Neuronal stem cell (in vitro differentiated cells): Measurements from ENCODE around the gene FPR1.

Source experiments
- DNase-seq: peaks from one replicate; pipeline ENCODE4 v3.0.0-alpha.2; 2013; ENCODE audit warnings: low spot score
- H2AFZ ChIP-seq: one replicate; pipeline ENCODE4 v1.6.1; 2013; ENCODE audit warnings: mild to moderate bottlenecking, low read length, inconsistent platforms
- H2AK5ac ChIP-seq: 2 replicates; pipeline ENCODE4 v1.6.1; 2013; ENCODE audit warnings: low read depth, mild to moderate bottlenecking, inconsistent platforms, low read length, moderate library complexity, mixed read lengths
- H2BK120ac ChIP-seq: 2 replicates; pipeline ENCODE4 v1.6.1; 2013; ENCODE audit warnings: low read depth, mild to moderate bottlenecking, inconsistent platforms, low read length, moderate library complexity, mixed read lengths
- H2BK12ac ChIP-seq: one replicate; pipeline ENCODE4 v1.6.1; 2013; ENCODE audit warnings: low read length, inconsistent platforms
- H2BK15ac ChIP-seq: 2 replicates; pipeline ENCODE4 v1.6.1; 2013; ENCODE audit warnings: mild to moderate bottlenecking, low read length, inconsistent platforms, mixed read lengths
- H2BK5ac ChIP-seq: one replicate; pipeline ENCODE4 v1.6.1; 2013; ENCODE audit warnings: inconsistent platforms, mild to moderate bottlenecking, low read length, moderate library complexity
- H3K14ac ChIP-seq: one replicate; pipeline ENCODE4 v1.6.1; 2013; ENCODE audit warnings: low read length, inconsistent platforms
- H3K18ac ChIP-seq: 2 replicates; pipeline ENCODE4 v1.6.1; 2013; ENCODE audit warnings: low read length, inconsistent platforms
- H3K23ac ChIP-seq: 2 replicates; pipeline ENCODE4 v1.6.1; 2013; ENCODE audit warnings: low read depth, mild to moderate bottlenecking, mixed read lengths, low read length, inconsistent platforms; ENCODE audit not compliant: poor library complexity
- H3K27ac ChIP-seq: replicated peaks from 3 replicates; pipeline ENCODE4 v1.5.1; 2013; ENCODE audit warnings: low read length, inconsistent platforms
- H3K27me3 ChIP-seq, 3 experiments: 2 replicates each; pipeline ENCODE4 v1.6.1; 2013; ENCODE audit warnings: low read length in 3 of 3, mild to moderate bottlenecking in 2 of 3, inconsistent platforms in 1 of 3, low read depth in 1 of 3, mixed read lengths in 1 of 3, moderate library complexity in 1 of 3; ENCODE audit not compliant: control insufficient read depth in 3 of 3, insufficient read depth in 3 of 3
- H3K36me3 ChIP-seq, 2 donors: replicated peaks in 1 of 2; 2 replicates each; pipeline ENCODE4 v1.6.1; 2013; ENCODE audit warnings: low read length in 2 of 2; ENCODE audit not compliant: control insufficient read depth in 2 of 2, insufficient read depth in 2 of 2
- H3K4ac ChIP-seq: 2 replicates; pipeline ENCODE4 v1.6.1; 2013; ENCODE audit warnings: inconsistent platforms, mild to moderate bottlenecking, low read length, moderate library complexity
- H3K4me1 ChIP-seq, 2 donors: 1 replicate in 1 of 2; 2 replicates in 1 of 2; pipeline ENCODE4 v1.6.1; 2013; ENCODE audit warnings: low read length in 2 of 2, low read depth in 1 of 2; ENCODE audit not compliant: control insufficient read depth in 2 of 2, insufficient read depth in 1 of 2
- H3K4me2 ChIP-seq: one replicate; pipeline ENCODE4 v1.6.1; 2013; ENCODE audit warnings: mild to moderate bottlenecking, low read length, inconsistent platforms; ENCODE audit not compliant: insufficient read depth, poor library complexity, severe bottlenecking
- H3K4me3 ChIP-seq, 2 donors: 2 replicates each; pipeline ENCODE4 v1.5.1; 2013; ENCODE audit warnings: low read length in 2 of 2, mild to moderate bottlenecking in 2 of 2, inconsistent platforms in 1 of 2, moderate library complexity in 1 of 2
- H3K79me1 ChIP-seq: one replicate; pipeline ENCODE4 v1.6.1; 2013; ENCODE audit warnings: low read depth, mild to moderate bottlenecking, inconsistent platforms, low read length, moderate library complexity
- H3K9ac ChIP-seq: one replicate; pipeline ENCODE4 v1.6.1; 2013; ENCODE audit warnings: mild to moderate bottlenecking, low read depth, low read length, inconsistent platforms; ENCODE audit not compliant: poor library complexity
- H3K9me3 ChIP-seq, 2 donors: replicated peaks in 1 of 2; 2 replicates each; pipeline versions ENCODE3 to v1.6.1; 2013; ENCODE audit warnings: low read length in 2 of 2, mild to moderate bottlenecking in 2 of 2, inconsistent platforms in 1 of 2, low read depth in 1 of 2, mixed read lengths in 1 of 2, moderate library complexity in 1 of 2; ENCODE audit not compliant: control insufficient read depth in 2 of 2, insufficient read depth in 1 of 2
- H4K8ac ChIP-seq: one replicate; pipeline ENCODE4 v1.6.1; 2013; ENCODE audit warnings: low read depth, mild to moderate bottlenecking, inconsistent platforms, low read length, moderate library complexity
- H4K91ac ChIP-seq: one replicate; pipeline ENCODE4 v1.6.1; 2013; ENCODE audit warnings: low read length, low read depth, mild to moderate bottlenecking, inconsistent platforms; ENCODE audit not compliant: poor library complexity
- WGBS, 2 donors: extraction: QIAGEN DNeasy Blood & Tissue Kit; methylation state at CpG; one replicate each; pipeline ENCODE4 v1.1.7; 2013; ENCODE audit warnings: missing lambda C conversion rate in 2 of 2, mixed read lengths in 1 of 2; ENCODE audit not compliant: insufficient read length in 2 of 2, insufficient replicate concordance in 1 of 2; ENCODE audit errors: extremely low coverage in 2 of 2; 5-methylcytosine and 5-hydroxymethylcytosine counted together

The FPR1 gene

GRCh38 chr19:51771376-51772130 is 19.9 kb upstream of the FPR1 start:
- H2BK12ac ChIP-seq = no peak overlapping the region
- no peak overlapping the region for H3K4ac ChIP-seq
- no peak overlapping the region for H2AK5ac ChIP-seq
- no peak overlapping the region for H3K14ac ChIP-seq
- no peak overlapping the region for H2BK120ac ChIP-seq
- no peak overlapping the region for H3K27ac ChIP-seq
- H4K91ac ChIP-seq = no peak overlapping the region
- no peak overlapping the region for H3K4me3 ChIP-seq
- H3K9me3 ChIP-seq = no peaks in the 10 kb centered on the region
- no peaks in the 10 kb centered on the region for H3K4me1 ChIP-seq
- no peaks in the 10 kb centered on the region for H3K79me1 ChIP-seq
- no peak overlapping the region for H2AFZ ChIP-seq
- H2BK5ac ChIP-seq = no peak overlapping the region
- no peak for DNase-seq
- H3K23ac ChIP-seq = no peak overlapping the region
- H3K27me3 ChIP-seq = no peaks in the 10 kb centered on the region
- H2BK15ac ChIP-seq = no peak overlapping the region
- WGBS, 2 donors = no CpG with 5 or more reads among the region's 10 CpGs
- no peak overlapping the region for H3K18ac ChIP-seq
- no peak overlapping the region for H4K8ac ChIP-seq
- no peaks in the 10 kb centered on the region for H3K36me3 ChIP-seq
- H3K4me2 ChIP-seq = no peak overlapping the region
- H3K9ac ChIP-seq = no peak overlapping the region

- Histone ChIP-seq H2AFZ (no peak overlapping the region), H3K4me1 (no peaks in the 10 kb centered on the region), H2BK15ac (no peak overlapping the region), H3K4me3 (no peak overlapping the region), H3K4ac (no peak overlapping the region), H2BK5ac (no peak overlapping the region), H3K23ac (no peak overlapping the region), H4K91ac (no peak overlapping the region), H2BK120ac (no peak overlapping the region), H3K79me1 (no peaks in the 10 kb centered on the region), H3K4me2 (no peak overlapping the region), H2AK5ac (no peak overlapping the region), H3K14ac (no peak overlapping the region), H4K8ac (no peak overlapping the region), H3K18ac (no peak overlapping the region), H3K9me3 (no peaks in the 10 kb centered on the region), H2BK12ac (no peak overlapping the region), H3K9ac (no peak overlapping the region), H3K27me3 (peaks cover 0 to 3% (median 0%) of the 10 kb centered on the region in 3 experiments), H3K27ac (no peak overlapping the region), H3K36me3 (no peaks in the 10 kb centered on the region)
- no CpG with 5 or more reads among the region's 5 CpGs for WGBS, 2 donors
- DNase-seq = no peak
Observed at GRCh38 chr19:51766461-51766860, 14.8 kb upstream of the FPR1 start.

- Histone ChIP-seq H3K4ac (no peak overlapping the region), H2AFZ (no peak overlapping the region), H2BK15ac (no peak overlapping the region), H3K18ac (no peak overlapping the region), H3K14ac (no peak overlapping the region), H2BK120ac (no peak overlapping the region), H3K9ac (no peak overlapping the region), H3K27ac (no peak overlapping the region), H2BK12ac (no peak overlapping the region), H3K23ac (no peak overlapping the region), H2AK5ac (no peak overlapping the region), H3K27me3 (peaks cover 0 to 3% (median 0%) of the 10 kb centered on the region in 3 experiments), H3K79me1 (no peaks in the 10 kb centered on the region), H3K9me3 (no peaks in the 10 kb centered on the region), H3K4me2 (no peak overlapping the region), H3K4me1 (no peaks in the 10 kb centered on the region), H3K36me3 (no peaks in the 10 kb centered on the region), H4K8ac (no peak overlapping the region), H2BK5ac (no peak overlapping the region), H3K4me3 (no peak overlapping the region), H4K91ac (no peak overlapping the region)
- DNase-seq = no peak
- no CpG with 5 or more reads among the region's 5 CpGs for WGBS, 2 donors
Observed at GRCh38 chr19:51765086-51765485, 13.4 kb upstream of the FPR1 start.

GRCh38 chr19:51761696-51762095 is 10.0 kb upstream of the FPR1 start:
- no CpG with 5 or more reads among the region's 7 CpGs for WGBS, 2 donors
- Histone ChIP-seq H3K4me1 (no peaks in the 10 kb centered on the region), H3K27ac (no peak overlapping the region), H3K36me3 (no peaks in the 10 kb centered on the region), H3K23ac (no peak overlapping the region), H2BK5ac (no peak overlapping the region), H2BK120ac (no peak overlapping the region), H2BK12ac (no peak overlapping the region), H3K4me3 (no peak overlapping the region), H2AK5ac (no peak overlapping the region), H3K9me3 (no peaks in the 10 kb centered on the region), H3K79me1 (no peaks in the 10 kb centered on the region), H4K8ac (no peak overlapping the region), H2AFZ (no peak overlapping the region), H3K4me2 (no peak overlapping the region), H3K18ac (no peak overlapping the region), H3K9ac (no peak overlapping the region), H4K91ac (no peak overlapping the region), H3K14ac (no peak overlapping the region), H2BK15ac (no peak overlapping the region), H3K27me3 (peaks cover 0 to 3% (median 0%) of the 10 kb centered on the region in 3 experiments), H3K4ac (no peak overlapping the region)
- DNase-seq = no peak
